ENCODE data around the gene CADM2. TPM values are rescaled to one million over a fixed set of nuclear protein-coding genes. Genes with fewer than 3 reads are reported as not detected.

CADM2 gene
- total RNA-seq, 1 experiment from 2014 or later: not detected

DNA sequence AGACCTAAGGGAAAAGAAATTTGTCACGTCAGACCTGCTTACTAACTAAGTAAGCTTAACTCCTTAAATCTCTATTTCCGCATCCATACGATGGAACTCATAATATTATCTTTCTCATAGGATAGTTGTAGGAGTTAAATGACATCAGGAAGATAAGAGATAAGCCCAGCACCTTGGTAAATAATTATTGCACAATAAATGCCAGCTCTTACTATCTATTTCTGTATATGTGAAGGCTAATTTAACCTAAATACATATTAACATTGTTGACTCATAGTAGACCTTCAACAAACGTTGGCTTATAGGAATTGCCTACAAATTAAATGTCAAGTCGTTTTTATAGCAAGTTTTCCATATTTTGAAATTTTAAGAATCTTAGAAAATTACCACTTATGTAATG lies 709.0 kb downstream of the CADM2 start:
- no peak overlapping the region for H3K27ac Mint-ChIP-seq (ENCODE audit: unreplicated experiment)
- BruUV-seq (replicated peaks): no TSS peak
- H3K27me3 ChIP-seq (replicated peaks; ENCODE audit: control insufficient read depth, insufficient read depth, low read length): no peaks in the 10 kb centered on the region
- CTCF ChIA-PET: no interaction called here
- no peaks in the 10 kb centered on the region for H3K36me3 Mint-ChIP-seq (ENCODE audit: insufficient read depth, unreplicated experiment)
- POLR2A ChIA-PET: no interaction called here
- TF ChIP-seq, protein P1, sequence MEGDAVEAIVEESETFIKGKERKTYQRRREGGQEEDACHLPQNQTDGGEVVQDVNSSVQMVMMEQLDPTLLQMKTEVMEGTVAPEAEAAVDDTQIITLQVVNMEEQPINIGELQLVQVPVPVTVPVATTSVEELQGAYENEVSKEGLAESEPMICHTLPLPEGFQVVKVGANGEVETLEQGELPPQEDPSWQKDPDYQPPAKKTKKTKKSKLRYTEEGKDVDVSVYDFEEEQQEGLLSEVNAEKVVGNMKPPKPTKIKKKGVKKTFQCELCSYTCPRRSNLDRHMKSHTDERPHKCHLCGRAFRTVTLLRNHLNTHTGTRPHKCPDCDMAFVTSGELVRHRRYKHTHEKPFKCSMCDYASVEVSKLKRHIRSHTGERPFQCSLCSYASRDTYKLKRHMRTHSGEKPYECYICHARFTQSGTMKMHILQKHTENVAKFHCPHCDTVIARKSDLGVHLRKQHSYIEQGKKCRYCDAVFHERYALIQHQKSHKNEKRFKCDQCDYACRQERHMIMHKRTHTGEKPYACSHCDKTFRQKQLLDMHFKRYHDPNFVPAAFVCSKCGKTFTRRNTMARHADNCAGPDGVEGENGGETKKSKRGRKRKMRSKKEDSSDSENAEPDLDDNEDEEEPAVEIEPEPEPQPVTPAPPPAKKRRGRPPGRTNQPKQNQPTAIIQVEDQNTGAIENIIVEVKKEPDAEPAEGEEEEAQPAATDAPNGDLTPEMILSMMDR (IDR thresholded peaks at IDR 0.05; ENCODE audit: insufficient read depth in 1 of 2, low read depth in 1 of 2, low read length in 1 of 2, severe bottlenecking in 1 of 2, unreplicated experiment in 1 of 2): no peak
- H3K27me3 Mint-ChIP-seq (ENCODE audit: insufficient read depth, unreplicated experiment): no peaks in the 10 kb centered on the region
- DNase-seq: no peak
- H3K4me1 ChIP-seq: no peaks in the 10 kb centered on the region
- no peaks in the 10 kb centered on the region for H3K9me3 Mint-ChIP-seq (ENCODE audit: unreplicated experiment)
- H3K36me3 ChIP-seq (ENCODE audit: control insufficient read depth, insufficient read depth, low read length): no peaks in the 10 kb centered on the region
- H3K4me3 Mint-ChIP-seq (ENCODE audit: unreplicated experiment): no peak overlapping the region
- H3K4me1 Mint-ChIP-seq (ENCODE audit: low read depth, unreplicated experiment): no peaks in the 10 kb centered on the region
- H3K4me3 ChIP-seq (ENCODE audit: low read depth, low read length): no peak overlapping the region
- intact Hi-C loops (cut with micrococcal nuclease; ENCODE audit: unreplicated experiment): no loop called here
- H3K9me3 ChIP-seq: no peaks in the 10 kb centered on the region

DNA sequence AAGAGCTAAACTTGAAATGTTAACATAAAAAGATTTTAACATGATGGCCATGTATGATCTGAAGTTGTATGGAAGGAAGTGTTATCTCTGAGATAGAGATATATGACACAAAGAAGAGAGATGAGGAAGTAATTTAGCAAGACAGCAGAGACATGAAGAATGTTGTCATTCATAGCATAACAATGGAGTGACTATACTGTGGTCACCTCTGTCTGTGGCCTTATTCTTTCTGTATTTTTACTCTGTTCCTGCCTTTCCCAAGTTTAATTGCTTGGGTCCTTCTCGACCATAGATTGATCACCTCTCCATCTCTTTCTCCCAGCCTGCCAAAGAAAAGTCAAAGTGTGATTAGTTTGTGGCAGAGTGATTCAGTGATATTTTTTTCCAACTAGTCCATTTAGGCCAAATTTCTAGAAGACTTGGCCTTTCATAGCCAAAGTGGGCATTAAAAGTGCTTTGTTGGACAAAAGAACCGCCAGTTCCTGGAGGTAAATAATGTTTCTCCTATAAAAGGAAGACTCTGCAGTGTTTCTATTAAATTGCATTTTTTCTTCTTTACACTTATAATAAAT lies 711.9 kb downstream of the CADM2 start:
- Histone ChIP-seq H3K9me3 (no peaks in the 10 kb centered on the region), H3K4me1 (no peaks in the 10 kb centered on the region), H3K4me3 (ENCODE audit: low read depth, low read length) (no peak overlapping the region), H3K36me3 (ENCODE audit: control insufficient read depth, insufficient read depth, low read length) (no peaks in the 10 kb centered on the region), H3K27me3 (replicated peaks; ENCODE audit: control insufficient read depth, insufficient read depth, low read length) (no peaks in the 10 kb centered on the region)
- Mint-ChIP-seq H3K27me3 (ENCODE audit: insufficient read depth, unreplicated experiment) (peaks cover 3% of the 10 kb centered on the region), H3K9me3 (ENCODE audit: unreplicated experiment) (no peaks in the 10 kb centered on the region), H3K4me3 (ENCODE audit: unreplicated experiment) (no peak overlapping the region), H3K4me1 (ENCODE audit: low read depth, unreplicated experiment) (no peaks in the 10 kb centered on the region), H3K36me3 (ENCODE audit: insufficient read depth, unreplicated experiment) (no peaks in the 10 kb centered on the region), H3K27ac (ENCODE audit: unreplicated experiment) (no peak overlapping the region)
- intact Hi-C loops (cut with micrococcal nuclease; ENCODE audit: unreplicated experiment): no loop called here
- BruUV-seq (replicated peaks): no TSS peak
- ChIA-PET POLR2A (no interaction called here), CTCF (no interaction called here)
- no peak for DNase-seq
- TF ChIP-seq, protein P1 (IDR thresholded peaks at IDR 0.05; ENCODE audit: insufficient read depth in 1 of 2, low read depth in 1 of 2, low read length in 1 of 2, severe bottlenecking in 1 of 2, unreplicated experiment in 1 of 2): no peak

DNA sequence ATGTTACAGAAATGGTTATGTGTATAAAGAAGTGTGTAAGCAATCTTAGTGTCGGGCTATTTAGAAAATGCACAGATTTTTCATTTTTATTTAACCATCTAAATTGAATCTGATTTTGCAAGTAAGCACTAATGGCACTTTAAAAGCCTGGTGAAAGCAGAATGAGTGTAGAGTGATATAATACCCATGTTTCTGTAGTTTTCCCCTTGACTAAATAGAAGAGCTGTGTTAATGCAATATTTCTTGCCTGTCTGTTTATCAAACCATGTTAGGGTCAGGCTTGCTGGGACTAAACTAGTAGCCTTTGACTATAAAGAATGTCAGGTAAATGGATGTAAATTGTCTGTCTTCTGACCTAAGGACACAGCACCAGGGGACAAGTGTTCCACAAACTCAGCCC lies 714.0 kb downstream of the CADM2 start:
- TF ChIP-seq, protein P1 (IDR thresholded peaks at IDR 0.05; ENCODE audit: insufficient read depth in 1 of 2, low read depth in 1 of 2, low read length in 1 of 2, severe bottlenecking in 1 of 2, unreplicated experiment in 1 of 2): no peak
- intact Hi-C loops (cut with micrococcal nuclease; ENCODE audit: unreplicated experiment): no loop called here
- Mint-ChIP-seq H3K4me3 (ENCODE audit: unreplicated experiment) (no peak overlapping the region), H3K27ac (ENCODE audit: unreplicated experiment) (no peak overlapping the region), H3K4me1 (ENCODE audit: low read depth, unreplicated experiment) (no peaks in the 10 kb centered on the region), H3K36me3 (ENCODE audit: insufficient read depth, unreplicated experiment) (no peaks in the 10 kb centered on the region), H3K27me3 (ENCODE audit: insufficient read depth, unreplicated experiment) (peaks cover 3% of the 10 kb centered on the region), H3K9me3 (ENCODE audit: unreplicated experiment) (no peaks in the 10 kb centered on the region)
- DNase-seq: no peak
- ChIA-PET POLR2A (no interaction called here), CTCF (no interaction called here)
- no peaks in the 10 kb centered on the region for H3K27me3 ChIP-seq (replicated peaks; ENCODE audit: control insufficient read depth, insufficient read depth, low read length)
- no peaks in the 10 kb centered on the region for H3K4me1 ChIP-seq
- H3K4me3 ChIP-seq (ENCODE audit: low read depth, low read length): no peak overlapping the region
- no peaks in the 10 kb centered on the region for H3K36me3 ChIP-seq (ENCODE audit: control insufficient read depth, insufficient read depth, low read length)
- no TSS peak for BruUV-seq (replicated peaks)
- no peaks in the 10 kb centered on the region for H3K9me3 ChIP-seq

Measured in Caco-2 (cell line).